Measurements from ENCODE around the gene DCTD. TPM values are rescaled to one million over a fixed set of nuclear protein-coding genes. Genes with fewer than 3 reads are reported as not detected.

Gene DCTD
- total and polyA plus RNA-seq, 2 experiments from 2014 or later, result 39.3 to 40.3 TPM

DNA sequence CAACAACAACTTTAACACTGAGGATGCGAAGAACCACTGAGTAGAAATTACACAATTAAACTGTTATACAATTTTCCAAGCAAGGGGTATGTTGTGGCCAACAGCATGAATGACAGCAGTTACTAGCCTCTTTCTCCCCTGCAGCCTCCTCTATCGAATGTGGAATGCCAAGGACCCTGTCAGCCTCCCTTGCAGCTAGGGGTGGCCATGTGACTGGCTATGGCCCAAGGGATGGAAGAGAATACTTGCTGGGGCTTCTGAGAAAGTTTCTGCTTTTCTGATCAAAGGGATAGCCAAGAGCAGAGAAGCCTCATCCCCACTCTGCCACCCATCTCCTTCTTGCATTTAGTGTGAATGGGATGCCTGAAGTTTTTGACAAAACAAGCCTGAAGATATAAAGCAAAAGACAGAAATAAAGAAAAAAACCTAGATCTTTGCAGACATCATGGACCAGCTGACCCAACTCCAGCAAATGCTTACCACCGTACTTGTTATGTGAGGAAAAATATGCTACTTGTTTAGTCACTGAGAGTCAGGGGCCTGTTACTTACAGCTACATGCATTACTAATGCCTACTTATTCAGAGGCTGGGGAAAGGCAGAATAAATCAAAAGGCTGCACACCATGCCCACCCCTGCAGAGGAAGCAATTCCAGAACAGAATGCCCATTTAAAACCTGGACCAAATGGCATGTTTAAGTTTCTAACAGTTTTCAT lies 32.0 kb downstream of the DCTD start:
- H2AFZ ChIP-seq, result no peak overlapping the region
- Mint-ChIP-seq H3K36me3 (ENCODE audit: low read depth) (peaks cover 72% of the 10 kb centered on the region), H3K4me1 (no peaks in the 10 kb centered on the region; the same call in 2 of the 3 replicates), H3K9me3 (peaks cover 15% of the 10 kb centered on the region), H3K4me3 (no peak overlapping the region), H3K27me3 (ENCODE audit: insufficient read depth, low read depth, poor library complexity) (no peaks in the 10 kb centered on the region), H3K27ac (no peak overlapping the region)
- H3K36me3 ChIP-seq (ENCODE audit: insufficient read depth), result no peaks in the 10 kb centered on the region; the same call in 1 of the 2 replicates
- H3K4me1 ChIP-seq (ENCODE audit: insufficient read depth), result no peaks in the 10 kb centered on the region
- H4K20me1 ChIP-seq (replicated peaks; ENCODE audit: insufficient read depth), result no peaks in the 10 kb centered on the region
- no peaks in the 10 kb centered on the region for H3K9me2 ChIP-seq (ENCODE audit: insufficient read depth)
- ATAC-seq, result no peak
- no peak overlapping the region for H3K4me3 ChIP-seq
- TF ChIP-seq, protein P1, sequence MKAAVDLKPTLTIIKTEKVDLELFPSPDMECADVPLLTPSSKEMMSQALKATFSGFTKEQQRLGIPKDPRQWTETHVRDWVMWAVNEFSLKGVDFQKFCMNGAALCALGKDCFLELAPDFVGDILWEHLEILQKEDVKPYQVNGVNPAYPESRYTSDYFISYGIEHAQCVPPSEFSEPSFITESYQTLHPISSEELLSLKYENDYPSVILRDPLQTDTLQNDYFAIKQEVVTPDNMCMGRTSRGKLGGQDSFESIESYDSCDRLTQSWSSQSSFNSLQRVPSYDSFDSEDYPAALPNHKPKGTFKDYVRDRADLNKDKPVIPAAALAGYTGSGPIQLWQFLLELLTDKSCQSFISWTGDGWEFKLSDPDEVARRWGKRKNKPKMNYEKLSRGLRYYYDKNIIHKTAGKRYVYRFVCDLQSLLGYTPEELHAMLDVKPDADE (IDR thresholded peaks at IDR 0.05), result no peak
- TF ChIP-seq, protein P2, sequence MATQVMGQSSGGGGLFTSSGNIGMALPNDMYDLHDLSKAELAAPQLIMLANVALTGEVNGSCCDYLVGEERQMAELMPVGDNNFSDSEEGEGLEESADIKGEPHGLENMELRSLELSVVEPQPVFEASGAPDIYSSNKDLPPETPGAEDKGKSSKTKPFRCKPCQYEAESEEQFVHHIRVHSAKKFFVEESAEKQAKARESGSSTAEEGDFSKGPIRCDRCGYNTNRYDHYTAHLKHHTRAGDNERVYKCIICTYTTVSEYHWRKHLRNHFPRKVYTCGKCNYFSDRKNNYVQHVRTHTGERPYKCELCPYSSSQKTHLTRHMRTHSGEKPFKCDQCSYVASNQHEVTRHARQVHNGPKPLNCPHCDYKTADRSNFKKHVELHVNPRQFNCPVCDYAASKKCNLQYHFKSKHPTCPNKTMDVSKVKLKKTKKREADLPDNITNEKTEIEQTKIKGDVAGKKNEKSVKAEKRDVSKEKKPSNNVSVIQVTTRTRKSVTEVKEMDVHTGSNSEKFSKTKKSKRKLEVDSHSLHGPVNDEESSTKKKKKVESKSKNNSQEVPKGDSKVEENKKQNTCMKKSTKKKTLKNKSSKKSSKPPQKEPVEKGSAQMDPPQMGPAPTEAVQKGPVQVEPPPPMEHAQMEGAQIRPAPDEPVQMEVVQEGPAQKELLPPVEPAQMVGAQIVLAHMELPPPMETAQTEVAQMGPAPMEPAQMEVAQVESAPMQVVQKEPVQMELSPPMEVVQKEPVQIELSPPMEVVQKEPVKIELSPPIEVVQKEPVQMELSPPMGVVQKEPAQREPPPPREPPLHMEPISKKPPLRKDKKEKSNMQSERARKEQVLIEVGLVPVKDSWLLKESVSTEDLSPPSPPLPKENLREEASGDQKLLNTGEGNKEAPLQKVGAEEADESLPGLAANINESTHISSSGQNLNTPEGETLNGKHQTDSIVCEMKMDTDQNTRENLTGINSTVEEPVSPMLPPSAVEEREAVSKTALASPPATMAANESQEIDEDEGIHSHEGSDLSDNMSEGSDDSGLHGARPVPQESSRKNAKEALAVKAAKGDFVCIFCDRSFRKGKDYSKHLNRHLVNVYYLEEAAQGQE (IDR thresholded peaks at IDR 0.05; ENCODE audit: unreplicated experiment), result no peak
- TF ChIP-seq, protein P3, sequence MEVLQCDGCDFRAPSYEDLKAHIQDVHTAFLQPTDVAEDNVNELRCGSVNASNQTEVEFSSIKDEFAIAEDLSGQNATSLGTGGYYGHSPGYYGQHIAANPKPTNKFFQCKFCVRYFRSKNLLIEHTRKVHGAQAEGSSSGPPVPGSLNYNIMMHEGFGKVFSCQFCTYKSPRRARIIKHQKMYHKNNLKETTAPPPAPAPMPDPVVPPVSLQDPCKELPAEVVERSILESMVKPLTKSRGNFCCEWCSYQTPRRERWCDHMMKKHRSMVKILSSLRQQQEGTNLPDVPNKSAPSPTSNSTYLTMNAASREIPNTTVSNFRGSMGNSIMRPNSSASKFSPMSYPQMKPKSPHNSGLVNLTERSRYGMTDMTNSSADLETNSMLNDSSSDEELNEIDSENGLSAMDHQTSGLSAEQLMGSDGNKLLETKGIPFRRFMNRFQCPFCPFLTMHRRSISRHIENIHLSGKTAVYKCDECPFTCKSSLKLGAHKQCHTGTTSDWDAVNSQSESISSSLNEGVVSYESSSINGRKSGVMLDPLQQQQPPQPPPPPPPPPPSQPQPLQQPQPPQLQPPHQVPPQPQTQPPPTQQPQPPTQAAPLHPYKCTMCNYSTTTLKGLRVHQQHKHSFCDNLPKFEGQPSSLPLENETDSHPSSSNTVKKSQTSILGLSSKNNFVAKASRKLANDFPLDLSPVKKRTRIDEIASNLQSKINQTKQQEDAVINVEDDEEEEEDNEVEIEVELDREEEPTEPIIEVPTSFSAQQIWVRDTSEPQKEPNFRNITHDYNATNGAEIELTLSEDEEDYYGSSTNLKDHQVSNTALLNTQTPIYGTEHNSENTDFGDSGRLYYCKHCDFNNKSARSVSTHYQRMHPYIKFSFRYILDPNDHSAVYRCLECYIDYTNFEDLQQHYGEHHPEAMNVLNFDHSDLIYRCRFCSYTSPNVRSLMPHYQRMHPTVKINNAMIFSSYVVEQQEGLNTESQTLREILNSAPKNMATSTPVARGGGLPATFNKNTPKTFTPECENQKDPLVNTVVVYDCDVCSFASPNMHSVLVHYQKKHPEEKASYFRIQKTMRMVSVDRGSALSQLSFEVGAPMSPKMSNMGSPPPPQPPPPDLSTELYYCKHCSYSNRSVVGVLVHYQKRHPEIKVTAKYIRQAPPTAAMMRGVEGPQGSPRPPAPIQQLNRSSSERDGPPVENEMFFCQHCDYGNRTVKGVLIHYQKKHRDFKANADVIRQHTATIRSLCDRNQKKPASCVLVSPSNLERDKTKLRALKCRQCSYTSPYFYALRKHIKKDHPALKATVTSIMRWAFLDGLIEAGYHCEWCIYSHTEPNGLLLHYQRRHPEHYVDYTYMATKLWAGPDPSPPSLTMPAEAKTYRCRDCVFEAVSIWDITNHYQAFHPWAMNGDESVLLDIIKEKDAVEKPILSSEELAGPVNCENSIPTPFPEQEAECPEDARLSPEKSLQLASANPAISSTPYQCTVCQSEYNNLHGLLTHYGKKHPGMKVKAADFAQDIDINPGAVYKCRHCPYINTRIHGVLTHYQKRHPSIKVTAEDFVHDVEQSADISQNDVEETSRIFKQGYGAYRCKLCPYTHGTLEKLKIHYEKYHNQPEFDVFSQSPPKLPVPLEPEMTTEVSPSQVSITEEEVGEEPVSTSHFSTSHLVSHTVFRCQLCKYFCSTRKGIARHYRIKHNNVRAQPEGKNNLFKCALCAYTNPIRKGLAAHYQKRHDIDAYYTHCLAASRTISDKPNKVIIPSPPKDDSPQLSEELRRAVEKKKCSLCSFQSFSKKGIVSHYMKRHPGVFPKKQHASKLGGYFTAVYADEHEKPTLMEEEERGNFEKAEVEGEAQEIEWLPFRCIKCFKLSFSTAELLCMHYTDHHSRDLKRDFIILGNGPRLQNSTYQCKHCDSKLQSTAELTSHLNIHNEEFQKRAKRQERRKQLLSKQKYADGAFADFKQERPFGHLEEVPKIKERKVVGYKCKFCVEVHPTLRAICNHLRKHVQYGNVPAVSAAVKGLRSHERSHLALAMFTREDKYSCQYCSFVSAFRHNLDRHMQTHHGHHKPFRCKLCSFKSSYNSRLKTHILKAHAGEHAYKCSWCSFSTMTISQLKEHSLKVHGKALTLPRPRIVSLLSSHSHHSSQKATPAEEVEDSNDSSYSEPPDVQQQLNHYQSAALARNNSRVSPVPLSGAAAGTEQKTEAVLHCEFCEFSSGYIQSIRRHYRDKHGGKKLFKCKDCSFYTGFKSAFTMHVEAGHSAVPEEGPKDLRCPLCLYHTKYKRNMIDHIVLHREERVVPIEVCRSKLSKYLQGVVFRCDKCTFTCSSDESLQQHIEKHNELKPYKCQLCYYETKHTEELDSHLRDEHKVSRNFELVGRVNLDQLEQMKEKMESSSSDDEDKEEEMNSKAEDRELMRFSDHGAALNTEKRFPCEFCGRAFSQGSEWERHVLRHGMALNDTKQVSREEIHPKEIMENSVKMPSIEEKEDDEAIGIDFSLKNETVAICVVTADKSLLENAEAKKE (CRISPR knock-in tag; IDR thresholded peaks at IDR 0.05), result no peak
- TF ChIP-seq POLR2AphosphoS5 (IDR thresholded peaks at IDR 0.05; ENCODE audit: low read depth), result no peak
- TF ChIP-seq JUNB (IDR thresholded peaks at IDR 0.05; ENCODE audit: unreplicated experiment), result no peak
- TF ChIP-seq ZNF331 (CRISPR knock-in tag; IDR thresholded peaks at IDR 0.05; ENCODE audit: low read depth), result no peak
- no peaks in the 10 kb centered on the region; the same call in 1 of the 2 replicates for H3K79me2 ChIP-seq (replicated peaks; ENCODE audit: insufficient read depth)
- DNase-seq (ENCODE audit: low spot score), result no peak
- H3K4me2 ChIP-seq, result no peak overlapping the region
- H3K27ac ChIP-seq (ENCODE audit: low read depth), result no peak overlapping the region
- H3F3A ChIP-seq (replicated peaks; ENCODE audit: low read depth), result no peaks in the 10 kb centered on the region
- no peaks in the 10 kb centered on the region for H3K27me3 ChIP-seq (ENCODE audit: insufficient read depth)
